GM18519 (cell line): Measurements from ENCODE around the gene RAMP1.
"Not testable (repeated sequence)": the region's sequence is repeated elsewhere in the genome, so short reads cannot be mapped to it uniquely, and the experiment has no call there.

Experiments used
- ATAC-seq: cut with Tn5 transposase; IDR thresholded peaks from one replicate; pipeline ENCODE4 v1.9.1; 2021; ENCODE audit warnings: mild to moderate bottlenecking, moderate library complexity; ENCODE audit not compliant: unreplicated experiment, low FRiP score

RAMP1 gene

GRCh38 chr2:237940828-237941227 is 81.4 kb downstream of the RAMP1 start:
- no peak for ATAC-seq

GRCh38 chr2:237941239-237941638 is 81.8 kb downstream of the RAMP1 start:
- ATAC-seq = no peak

GRCh38 chr2:237942513-237942899 is 83.1 kb downstream of the RAMP1 start:
- ATAC-seq = no peak

- no peak for ATAC-seq
These were observed 84.1 kb downstream of the RAMP1 start for GRCh38 chr2:237943395-237944094.

GRCh38 chr2:237944302-237944701 is 84.9 kb downstream of the RAMP1 start:
- ATAC-seq = no peak

- ATAC-seq = no peak
These were observed 87.0 kb downstream of the RAMP1 start for GRCh38 chr2:237946423-237946822.

GRCh38 chr2:237951354-237951753 is 91.9 kb downstream of the RAMP1 start:
- not testable (repeated sequence) for ATAC-seq

- no peak for ATAC-seq
These were observed 92.5 kb downstream of the RAMP1 start for GRCh38 chr2:237951878-237952277.

- no peak for ATAC-seq
These were observed 93.4 kb downstream of the RAMP1 start for GRCh38 chr2:237952851-237953250.

- no peak for ATAC-seq
These were observed 96.4 kb downstream of the RAMP1 start for GRCh38 chr2:237955640-237956401.

GRCh38 chr2:237956402-237956736 is 96.9 kb downstream of the RAMP1 start:
- no peak for ATAC-seq

- ATAC-seq = no peak
These were observed 102.2 kb downstream of the RAMP1 start for GRCh38 chr2:237961637-237962036.
